Right atrium auricular region (tissue), 2 donors: Measurements from ENCODE around the gene GAS2L2. TPM values are rescaled to one million over a fixed set of nuclear protein-coding genes. Genes with fewer than 3 reads are reported as not detected.

Experiments used
- DNase-seq: peaks from one replicate; pipeline ENCODE4 v3.0.0-alpha.2; 2019; ENCODE audit warnings: low spot score
- H3K27ac ChIP-seq, 2 donors: fragments of 200-600 bp; sonication (generic); 1 replicate in 1 of 2; 2 replicates in 1 of 2; pipeline ENCODE4 v1.5.1; 2016 to 2019
- H3K27me3 ChIP-seq, 2 donors: fragments of 200-600 bp; sonication (generic); one replicate each; pipeline versions ENCODE4 v1.5.1 to v1.6.0; 2017 to 2019
- H3K36me3 ChIP-seq: fragments of 200-600 bp; sonication (generic); one replicate; pipeline ENCODE4 v1.5.1; 2016
- H3K4me1 ChIP-seq, 2 donors: fragments of 200-600 bp; sonication (generic); one replicate each; pipeline versions ENCODE4 v1.5.1 to v1.6.0; 2017 to 2019
- H3K4me3 ChIP-seq, 2 donors: fragments of 200-600 bp; sonication (generic); 1 replicate in 1 of 2; 2 replicates in 1 of 2; pipeline ENCODE4 v1.5.1; 2017 to 2019; ENCODE audit warnings: mild to moderate bottlenecking in 1 of 2, moderate library complexity in 1 of 2
- H3K9me3 ChIP-seq, 2 donors: fragments of 200-600 bp; sonication (generic); one replicate each; pipeline ENCODE4 v1.5.1; 2019
- CTCF ChIP-seq, 2 donors: fragments of 200-600 bp; sonication (generic); IDR thresholded peaks; one replicate each; pipeline ENCODE4 v1.5.1; 2019; ENCODE audit warnings: antibody characterized with exemption in 2 of 2
- total RNA-seq, 2 donors: library from RNA; depleted of rRNA; stranded (reverse); fragments of >200 nt; gene quantifications; one replicate each; pipeline ENCODE4 v1.1.0, GENCODE V29; 2016

The GAS2L2 gene
- total RNA-seq, 2 donors from 2014 or later: not detected

- Histone ChIP-seq H3K27me3 (no peaks in the 10 kb centered on the region), H3K4me3 (no peak overlapping the region), H3K4me1 (peaks cover 0 to 26% of the 10 kb centered on the region in 2 donors), H3K27ac (no peak overlapping the region), H3K36me3 (no peaks in the 10 kb centered on the region), H3K9me3 (no peaks in the 10 kb centered on the region)
- DNase-seq: no peak
- TF ChIP-seq CTCF (IDR thresholded peaks at IDR 0.05): no peak
Observed at GRCh38 chr17:35790841-35791240, 37.8 kb upstream of the GAS2L2 start.

GRCh38 chr17:35788477-35789368 lies 35.7 kb upstream of the GAS2L2 start:
- H3K36me3 ChIP-seq: no peaks in the 10 kb centered on the region
- peaks cover 0 to 18% of the 10 kb centered on the region in 2 donors for H3K4me1 ChIP-seq
- no peaks in the 10 kb centered on the region for H3K9me3 ChIP-seq
- no peak for DNase-seq
- H3K4me3 ChIP-seq: no peak overlapping the region
- TF ChIP-seq CTCF (IDR thresholded peaks at IDR 0.05): no peak
- H3K27ac ChIP-seq: peak overlapping the region in 1 of 2 donors; percentile 38
- H3K27me3 ChIP-seq: no peaks in the 10 kb centered on the region

GRCh38 chr17:35786941-35787432 lies 33.9 kb upstream of the GAS2L2 start:
- H3K4me1 ChIP-seq: peaks cover 0 to 32% of the 10 kb centered on the region in 2 donors
- H3K36me3 ChIP-seq: no peaks in the 10 kb centered on the region
- no peak for DNase-seq
- no peak for TF ChIP-seq CTCF (IDR thresholded peaks at IDR 0.05)
- no peaks in the 10 kb centered on the region for H3K9me3 ChIP-seq
- H3K27me3 ChIP-seq: no peaks in the 10 kb centered on the region
- H3K4me3 ChIP-seq: no peak overlapping the region
- H3K27ac ChIP-seq: no peak overlapping the region

GRCh38 chr17:35784895-35785294 lies 31.9 kb upstream of the GAS2L2 start:
- H3K4me1 ChIP-seq: peaks cover 0 to 32% of the 10 kb centered on the region in 2 donors
- no peak overlapping the region for H3K4me3 ChIP-seq
- H3K27ac ChIP-seq: no peak overlapping the region
- no peak for DNase-seq
- no peaks in the 10 kb centered on the region for H3K9me3 ChIP-seq
- no peaks in the 10 kb centered on the region for H3K27me3 ChIP-seq
- TF ChIP-seq CTCF (IDR thresholded peaks at IDR 0.05): no peak
- no peaks in the 10 kb centered on the region for H3K36me3 ChIP-seq

GRCh38 chr17:35780950-35781349 lies 27.9 kb upstream of the GAS2L2 start:
- H3K4me3 ChIP-seq: no peak overlapping the region
- no peaks in the 10 kb centered on the region for H3K9me3 ChIP-seq
- no peak for TF ChIP-seq CTCF (IDR thresholded peaks at IDR 0.05)
- H3K27ac ChIP-seq: no peak overlapping the region
- H3K36me3 ChIP-seq: no peaks in the 10 kb centered on the region
- H3K27me3 ChIP-seq: no peaks in the 10 kb centered on the region
- no peak for DNase-seq
- H3K4me1 ChIP-seq: peaks cover 0 to 32% of the 10 kb centered on the region in 2 donors
